Right lobe of liver (tissue), 6 donors: Measurements from ENCODE around the gene ZNF627. TPM values are rescaled to one million over a fixed set of nuclear protein-coding genes. Genes with fewer than 3 reads are reported as not detected.

Source experiments
- ATAC-seq, 4 donors: fragments of 200-7000 bp; cut with Tn5 transposase; one replicate each; pipeline ENCODE4 v1.9.1; 2020; ENCODE audit warnings: mild to moderate bottlenecking in 4 of 4, moderate library complexity in 4 of 4
- DNase-seq, 3 donors: peaks; one replicate each; pipeline ENCODE4 v3.0.0-alpha.2; 2020
- H3K27ac ChIP-seq, 3 donors: fragments of 200-600 bp; one replicate each; pipeline ENCODE4 v1.8.0; 2022
- H3K27me3 ChIP-seq, 2 donors: fragments of 200-600 bp; one replicate each; pipeline ENCODE4 v1.8.0; 2022
- H3K36me3 ChIP-seq, 4 donors: fragments of 200-600 bp; sonication (generic) in 1 of 4; one replicate each; pipeline versions ENCODE4 v1.5.1 to v1.8.0; 2017 to 2022; ENCODE audit warnings: control low read depth in 1 of 4
- H3K4me1 ChIP-seq, 4 donors: fragments of 200-600 bp; sonication (generic) in 1 of 4; one replicate each; pipeline versions ENCODE4 v1.5.1 to v1.8.0; 2017 to 2022; ENCODE audit warnings: control low read depth in 1 of 4
- H3K4me3 ChIP-seq, 3 donors: fragments of 200-600 bp; one replicate each; pipeline ENCODE4 v1.8.0; 2022
- H3K9me3 ChIP-seq, 4 donors: fragments of 200-600 bp; sonication (generic) in 1 of 4; one replicate each; pipeline versions ENCODE4 v1.5.1 to v1.8.0; 2017 to 2022; ENCODE audit warnings: control low read depth in 1 of 4
- POLR2A ChIP-seq: fragments of 450-650 bp; IDR thresholded peaks from one replicate; pipeline ENCODE4 v1.6.1; 2017; ENCODE audit warnings: antibody characterized with exemption, mild to moderate bottlenecking
- WGBS: methylation state at CpG from one replicate; pipeline ENCODE4 v1.1.6; 2018; ENCODE audit warnings: low coverage, low lambda C conversion rate; ENCODE audit not compliant: insufficient coverage; ENCODE audit errors: missing lambda C conversion rate; 5-methylcytosine and 5-hydroxymethylcytosine counted together
- intact Hi-C, 2 donors: fragments of 100-400 bp; cut with DNase I; formaldehyde crosslinking; loops; one replicate each; pipeline versions ENCODE4 v1.11.2 to v1.14.1; 2022
- total RNA-seq, 6 experiments: library from RNA; depleted of rRNA in 2 of 6; stranded (reverse); fragments of >200 nt in 2 of 6; fragmentation: NEBNext Ultra II Directional in 3 of 6; extraction: Animal tissue kit (Norgen Biotek cat#: 25700) in 3 of 6; gene quantifications; one replicate each; pipeline versions ENCODE4 v1.1.0 to v1.2.4, GENCODE V29; 2016 to 2023
- TF ChIP-seq, protein P1 (sequence below), 4 donors: fragments of 200-600 bp in 3 of 4; fragments of 450-650 bp in 1 of 4; IDR thresholded peaks; one replicate each; pipeline versions ENCODE4 v1.5.1 to v1.8.0; 2016 to 2022; ENCODE audit warnings: antibody characterized with exemption in 4 of 4, mild to moderate bottlenecking in 2 of 4
- donor health status: DM: no; HTN: yes; CAD: no.
- donor health status: DM: no; HTN: no; CAD: no.
- donor health status: DM: no; HTN: no; CAD: no.
- donor health status: DM: no; HTN: yes; CAD: no.
- donor health status: DM: no; HTN: yes; CAD: no.

ZNF627 gene
- total RNA-seq, 6 experiments from 2014 or later = 2.7 to 5.4 (median 4.6) TPM

DNA sequence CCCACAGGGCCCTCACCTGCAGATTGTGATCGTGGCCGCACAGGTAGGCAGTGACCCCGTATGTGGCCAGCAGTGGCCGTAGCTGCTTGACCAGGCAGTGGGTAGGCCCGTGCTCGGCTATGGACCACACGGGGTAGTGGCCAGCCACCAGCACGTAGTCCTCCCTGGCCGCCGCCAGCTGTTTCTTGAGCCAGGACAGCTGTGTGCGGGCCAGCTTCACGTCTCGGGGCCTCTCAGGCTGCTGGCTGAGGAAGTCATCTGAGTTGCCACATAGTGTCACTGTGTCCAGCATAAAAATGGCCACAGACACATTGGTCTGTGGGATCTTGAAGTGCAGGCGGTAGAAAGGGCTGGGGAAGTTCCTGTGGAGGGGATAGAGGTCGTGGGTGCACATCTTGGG, 21.1 kb upstream of the ZNF627 start:
- Histone ChIP-seq H3K27me3 (no peaks in the 10 kb centered on the region), H3K4me3 (no peak overlapping the region), H3K9me3 (no peaks in the 10 kb centered on the region), H3K36me3 (no peaks in the 10 kb centered on the region), H3K4me1 (peaks cover 0 to 5% (median 0%) of the 10 kb centered on the region in 4 donors), H3K27ac (no peak overlapping the region)
- no peak for ATAC-seq
- TF ChIP-seq, protein P1, sequence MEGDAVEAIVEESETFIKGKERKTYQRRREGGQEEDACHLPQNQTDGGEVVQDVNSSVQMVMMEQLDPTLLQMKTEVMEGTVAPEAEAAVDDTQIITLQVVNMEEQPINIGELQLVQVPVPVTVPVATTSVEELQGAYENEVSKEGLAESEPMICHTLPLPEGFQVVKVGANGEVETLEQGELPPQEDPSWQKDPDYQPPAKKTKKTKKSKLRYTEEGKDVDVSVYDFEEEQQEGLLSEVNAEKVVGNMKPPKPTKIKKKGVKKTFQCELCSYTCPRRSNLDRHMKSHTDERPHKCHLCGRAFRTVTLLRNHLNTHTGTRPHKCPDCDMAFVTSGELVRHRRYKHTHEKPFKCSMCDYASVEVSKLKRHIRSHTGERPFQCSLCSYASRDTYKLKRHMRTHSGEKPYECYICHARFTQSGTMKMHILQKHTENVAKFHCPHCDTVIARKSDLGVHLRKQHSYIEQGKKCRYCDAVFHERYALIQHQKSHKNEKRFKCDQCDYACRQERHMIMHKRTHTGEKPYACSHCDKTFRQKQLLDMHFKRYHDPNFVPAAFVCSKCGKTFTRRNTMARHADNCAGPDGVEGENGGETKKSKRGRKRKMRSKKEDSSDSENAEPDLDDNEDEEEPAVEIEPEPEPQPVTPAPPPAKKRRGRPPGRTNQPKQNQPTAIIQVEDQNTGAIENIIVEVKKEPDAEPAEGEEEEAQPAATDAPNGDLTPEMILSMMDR (IDR thresholded peaks at IDR 0.05) = no peak
- no peak for TF ChIP-seq POLR2A
- 81% methylated on average over 4 of the region's 15 CpGs for WGBS
- intact Hi-C loops = loop anchor here in 1 of 2 donors (10.0 kb wide), 1 partner anchor 281 kb away; the partner anchor contains the start of gene TSPAN16
- no peak for DNase-seq

DNA sequence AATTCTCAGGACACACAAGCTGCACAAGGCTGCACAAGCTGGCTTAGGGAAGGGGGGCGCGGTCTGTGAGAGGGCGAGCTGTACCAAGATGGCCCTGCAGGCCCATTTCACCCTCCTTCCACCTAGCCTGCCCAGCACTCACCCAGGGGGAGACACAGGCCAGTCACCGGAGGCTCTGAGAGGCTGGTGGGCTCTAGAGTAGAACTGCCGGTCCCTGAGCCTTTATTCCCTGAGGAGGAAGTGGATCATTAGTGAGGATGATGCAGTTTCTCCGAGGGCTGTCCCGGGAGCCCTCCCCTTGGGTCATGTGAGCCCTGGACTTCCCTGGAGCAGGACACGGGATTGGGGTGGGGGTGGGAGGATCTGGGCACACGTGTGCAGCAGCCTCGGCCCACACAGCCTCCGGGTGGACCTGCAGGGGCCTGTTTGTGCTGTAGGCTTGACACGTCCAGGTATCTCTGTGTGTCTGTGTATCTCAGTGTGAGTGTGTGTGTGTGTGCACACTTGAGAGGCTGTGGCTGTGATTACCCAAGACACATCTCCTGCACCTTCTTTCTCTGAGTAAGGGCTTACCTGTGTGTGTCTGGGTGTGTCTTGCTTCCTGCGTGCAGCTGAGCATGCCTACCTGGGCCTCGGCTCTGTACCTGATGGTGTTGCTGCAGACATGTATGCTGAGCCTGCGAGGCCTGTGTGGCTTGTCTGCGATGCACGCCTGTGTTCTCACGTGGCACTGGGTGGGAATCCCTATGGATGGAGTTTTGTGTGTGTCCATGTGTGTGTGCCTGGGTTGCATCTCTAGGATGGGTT, 19.6 kb upstream of the ZNF627 start, which contains the start of gene ACP5:
TSS of gene ACP5 (minus strand) at position 195 of the 807 bp plus-strand sequence. CDS start 328 bp downstream, outside the sequence.
- Histone ChIP-seq H3K9me3 (no peaks in the 10 kb centered on the region), H3K36me3 (no peaks in the 10 kb centered on the region), H3K4me3 (peak within 1 kb of the TSS; percentile 21 to 47 (median 39)), H3K27ac (peak within 1 kb of the TSS in 1 of 3 donors; percentile 33), H3K27me3 (no peaks in the 10 kb centered on the region), H3K4me1 (peaks cover 0 to 5% (median 0%) of the 10 kb centered on the region in 4 donors)
- intact Hi-C loops = loop anchor here in 1 of 2 donors (10.0 kb wide), 1 partner anchor 283 kb away; the partner anchor contains the start of gene TSPAN16
- no peak for TF ChIP-seq POLR2A
- TF ChIP-seq, protein P1 (IDR thresholded peaks at IDR 0.05) = no peak
- ATAC-seq (peak; percentile 32 to 50 (median 38)), DNase-seq (no peak)
- 69% methylated on average over 5 of the region's 18 CpGs for WGBS

DNA sequence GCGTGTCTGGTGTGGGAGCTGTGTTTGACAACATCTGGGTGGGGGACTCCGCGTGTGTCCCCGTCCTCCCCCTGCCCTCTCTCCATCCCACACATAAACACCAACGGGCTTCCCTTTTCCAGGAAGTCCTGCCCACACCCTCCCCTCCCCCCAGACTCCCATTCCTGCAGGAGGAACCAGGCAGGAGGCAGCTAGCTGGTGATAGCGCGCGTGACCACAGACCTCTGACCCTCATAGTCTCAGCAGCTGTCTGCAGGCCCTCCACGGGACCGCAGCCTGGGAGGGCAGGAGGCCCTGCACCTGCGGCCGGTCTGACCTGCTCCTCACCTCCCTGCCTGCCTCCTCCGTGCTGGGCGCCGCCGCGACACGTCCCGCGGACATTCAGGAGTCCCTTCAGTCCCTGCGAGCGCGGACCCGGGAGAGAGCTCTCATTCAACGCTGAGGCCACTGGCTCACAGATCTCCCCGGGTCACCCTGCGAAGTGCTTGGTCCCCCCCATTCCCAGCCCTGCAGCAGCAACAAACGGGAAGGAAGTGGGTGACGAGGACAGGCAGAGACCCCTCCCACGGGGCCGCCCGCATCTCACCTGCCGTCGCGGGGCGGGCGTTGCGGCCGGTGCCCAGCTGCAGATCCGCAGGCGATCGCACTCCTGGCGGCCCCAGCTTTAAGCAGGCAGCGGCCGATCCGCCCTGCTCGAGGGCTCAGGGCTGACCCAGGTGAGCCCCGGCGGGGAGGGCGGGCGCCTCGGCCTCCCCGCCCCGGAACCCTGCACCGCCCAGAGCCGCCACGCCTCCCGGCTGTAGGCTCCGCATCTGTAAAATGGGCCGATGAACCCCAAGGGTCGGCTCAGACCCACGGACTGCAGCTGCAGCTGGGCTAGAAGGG, 18.8 kb upstream of the ZNF627 start:
- H3K27me3 ChIP-seq = no peaks in the 10 kb centered on the region
- TF ChIP-seq, protein P1 (IDR thresholded peaks at IDR 0.05) = no peak
- no peak for TF ChIP-seq POLR2A
- peak overlapping the region; percentile 21 to 47 (median 39) for H3K4me3 ChIP-seq
- peak overlapping the region in 2 of 3 donors; percentile 33 to 44 for H3K27ac ChIP-seq
- WGBS = 20% methylated on average over 10 of the region's 62 CpGs
- H3K4me1 ChIP-seq = peaks cover 0 to 5% (median 0%) of the 10 kb centered on the region in 4 donors
- DNase-seq (peak; percentile 71 to 75 (median 74)), ATAC-seq (peak; percentile 66 to 71 (median 67))
- no peaks in the 10 kb centered on the region for H3K36me3 ChIP-seq
- intact Hi-C loops = loop anchor here in 1 of 2 donors (10.0 kb wide), 1 partner anchor 284 kb away; the partner anchor contains the start of gene TSPAN16
- H3K9me3 ChIP-seq = no peaks in the 10 kb centered on the region

DNA sequence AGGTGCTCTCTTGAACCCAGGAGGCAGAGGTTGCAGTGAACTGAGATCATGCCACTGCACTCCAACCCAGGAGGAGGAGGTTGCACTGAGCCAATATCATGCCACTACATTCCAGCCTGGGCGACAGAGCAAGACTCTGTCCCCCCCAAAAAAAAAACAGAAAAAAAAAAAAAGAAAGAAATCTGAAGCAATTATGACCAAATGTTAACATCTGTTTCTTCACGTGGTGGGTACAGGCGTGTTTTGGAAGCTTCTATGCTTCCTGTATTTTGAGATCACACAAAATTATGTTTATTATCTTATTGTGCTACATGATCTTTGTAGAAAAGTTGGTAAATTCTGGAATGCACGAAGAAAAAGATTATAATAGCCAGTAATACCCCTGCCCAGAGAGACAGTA, 17.2 kb upstream of the ZNF627 start:
- ATAC-seq = no peak
- no peak overlapping the region for H3K27ac ChIP-seq

More for the DNA sequence above, 17.2 kb upstream of the ZNF627 start:
- Histone ChIP-seq H3K27me3 (no peaks in the 10 kb centered on the region), H3K36me3 (no peaks in the 10 kb centered on the region), H3K4me1 (peaks cover 0 to 5% (median 0%) of the 10 kb centered on the region in 4 donors), H3K9me3 (no peaks in the 10 kb centered on the region), H3K4me3 (no peak overlapping the region)
- TF ChIP-seq, protein P1 (IDR thresholded peaks at IDR 0.05) = no peak
- TF ChIP-seq POLR2A = no peak
- no peak for DNase-seq
- intact Hi-C loops = no loop called here
- 51% methylated on average over 4 of the region's 4 CpGs for WGBS
